AG10803 (cell line): Measurements from ENCODE around the gene UVRAG.

ENCODE experiments used
- DNase-seq: peaks from one replicate; pipeline ENCODE4 v3.0.0; 2010; ENCODE audit warnings: low read depth
- H3K4me3 ChIP-seq: 2 replicates; pipeline ENCODE4 v1.5.1; 2011; ENCODE audit warnings: mild to moderate bottlenecking, low read length, control low read depth
- TF ChIP-seq, protein P1 (sequence below): conservative IDR thresholded peaks from 2 replicates; pipeline ENCODE4 v1.5.1; 2011; ENCODE audit warnings: mild to moderate bottlenecking, low read length, control low read depth, inconsistent platforms

The UVRAG gene

DNA sequence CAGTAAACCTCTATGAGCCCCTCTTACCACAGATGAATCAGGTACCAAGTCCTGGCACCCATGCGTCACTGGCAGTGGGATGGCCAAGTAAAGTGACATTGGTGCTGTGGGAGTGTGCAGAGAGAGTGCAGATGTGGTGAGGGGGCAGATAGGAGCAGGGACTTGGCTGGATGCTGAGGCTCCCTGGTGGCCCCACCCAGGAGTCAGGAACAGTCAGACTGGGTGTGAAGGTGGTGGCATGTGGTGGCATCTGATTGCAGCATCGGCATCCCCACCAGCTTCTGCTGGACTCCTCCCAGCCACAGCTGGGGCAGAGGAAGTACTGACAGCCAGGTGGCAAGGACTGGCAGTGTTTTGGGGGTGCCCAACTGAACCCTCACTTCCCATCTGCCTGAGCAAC is 35.0 kb upstream of the UVRAG start:
- DNase-seq, result no peak
- no peak overlapping the region for H3K4me3 ChIP-seq
- TF ChIP-seq, protein P1, sequence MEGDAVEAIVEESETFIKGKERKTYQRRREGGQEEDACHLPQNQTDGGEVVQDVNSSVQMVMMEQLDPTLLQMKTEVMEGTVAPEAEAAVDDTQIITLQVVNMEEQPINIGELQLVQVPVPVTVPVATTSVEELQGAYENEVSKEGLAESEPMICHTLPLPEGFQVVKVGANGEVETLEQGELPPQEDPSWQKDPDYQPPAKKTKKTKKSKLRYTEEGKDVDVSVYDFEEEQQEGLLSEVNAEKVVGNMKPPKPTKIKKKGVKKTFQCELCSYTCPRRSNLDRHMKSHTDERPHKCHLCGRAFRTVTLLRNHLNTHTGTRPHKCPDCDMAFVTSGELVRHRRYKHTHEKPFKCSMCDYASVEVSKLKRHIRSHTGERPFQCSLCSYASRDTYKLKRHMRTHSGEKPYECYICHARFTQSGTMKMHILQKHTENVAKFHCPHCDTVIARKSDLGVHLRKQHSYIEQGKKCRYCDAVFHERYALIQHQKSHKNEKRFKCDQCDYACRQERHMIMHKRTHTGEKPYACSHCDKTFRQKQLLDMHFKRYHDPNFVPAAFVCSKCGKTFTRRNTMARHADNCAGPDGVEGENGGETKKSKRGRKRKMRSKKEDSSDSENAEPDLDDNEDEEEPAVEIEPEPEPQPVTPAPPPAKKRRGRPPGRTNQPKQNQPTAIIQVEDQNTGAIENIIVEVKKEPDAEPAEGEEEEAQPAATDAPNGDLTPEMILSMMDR, result no peak

DNA sequence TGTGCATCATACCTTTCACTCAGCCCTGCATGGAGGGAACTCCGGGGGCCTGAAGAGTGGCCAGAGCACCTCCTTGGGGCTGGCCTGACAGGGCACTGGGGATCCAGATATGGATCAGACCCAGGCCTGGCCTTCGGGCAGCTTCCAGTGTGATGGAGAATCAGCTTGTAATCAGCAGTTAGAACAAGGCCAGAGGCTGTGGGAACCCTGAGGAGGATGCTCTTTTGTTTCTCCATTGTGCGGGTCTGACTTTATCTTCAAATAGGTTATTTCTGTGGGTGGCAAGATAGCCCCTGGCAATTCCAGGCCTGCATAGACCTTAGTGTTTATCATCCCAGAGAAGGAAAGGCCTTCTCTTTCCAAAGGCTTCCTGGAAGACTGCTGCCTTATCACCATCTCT is 34.1 kb upstream of the UVRAG start:
- TF ChIP-seq, protein P1, result no peak
- DNase-seq, result no peak
- H3K4me3 ChIP-seq, result no peak overlapping the region

DNA sequence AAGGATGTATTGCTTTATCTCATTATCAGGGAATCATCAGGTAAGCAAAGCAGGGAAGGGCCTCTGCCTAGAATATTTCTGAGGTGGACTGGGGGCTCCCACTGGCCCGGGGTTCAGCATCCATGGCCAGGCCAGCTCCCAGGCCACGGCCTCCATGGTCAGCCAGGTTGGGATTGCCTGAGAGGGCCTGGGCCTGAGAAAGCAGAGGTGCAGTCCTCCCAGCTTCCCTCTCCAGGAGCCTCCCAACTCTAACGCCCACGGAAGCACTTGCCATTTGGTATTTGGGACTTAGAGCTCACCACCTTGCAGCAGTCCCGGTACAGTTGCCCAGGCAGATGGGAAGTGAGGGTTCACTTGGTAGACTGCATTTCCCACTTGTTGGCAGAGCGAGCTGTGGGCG is 33.7 kb upstream of the UVRAG start:
- no peak overlapping the region for H3K4me3 ChIP-seq
- TF ChIP-seq, protein P1, result no peak
- DNase-seq, result no peak

DNA sequence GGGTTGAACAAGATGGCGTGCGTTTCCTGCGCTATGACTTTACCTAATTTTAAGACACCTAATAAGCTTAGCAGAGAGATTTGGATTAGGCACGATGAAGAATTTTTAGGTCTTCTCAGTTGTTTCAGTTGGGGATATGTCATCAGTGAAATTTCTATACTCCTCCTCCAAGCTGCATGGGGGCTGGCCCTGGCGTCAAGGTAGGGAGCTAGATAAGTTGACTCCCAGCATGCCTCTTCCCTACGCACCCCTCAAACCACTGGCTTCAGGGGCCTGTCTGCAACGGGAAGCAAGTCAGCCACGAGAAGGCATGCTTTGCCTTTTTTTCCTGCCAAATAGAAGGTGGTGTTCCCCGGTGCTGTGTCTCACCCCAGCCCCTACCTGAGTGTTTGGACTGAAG is 33.2 kb upstream of the UVRAG start:
- TF ChIP-seq, protein P1, result no peak
- no peak overlapping the region for H3K4me3 ChIP-seq
- no peak for DNase-seq

GRCh38 chr11:75782540-75783263 is 32.3 kb upstream of the UVRAG start:
- no peak overlapping the region for H3K4me3 ChIP-seq
- DNase-seq, result no peak
- TF ChIP-seq, protein P1, result no peak

- no peak overlapping the region for H3K4me3 ChIP-seq
- DNase-seq, result no peak
- TF ChIP-seq, protein P1, result no peak
These were observed 31.5 kb upstream of the UVRAG start for GRCh38 chr11:75783416-75784084.

DNA sequence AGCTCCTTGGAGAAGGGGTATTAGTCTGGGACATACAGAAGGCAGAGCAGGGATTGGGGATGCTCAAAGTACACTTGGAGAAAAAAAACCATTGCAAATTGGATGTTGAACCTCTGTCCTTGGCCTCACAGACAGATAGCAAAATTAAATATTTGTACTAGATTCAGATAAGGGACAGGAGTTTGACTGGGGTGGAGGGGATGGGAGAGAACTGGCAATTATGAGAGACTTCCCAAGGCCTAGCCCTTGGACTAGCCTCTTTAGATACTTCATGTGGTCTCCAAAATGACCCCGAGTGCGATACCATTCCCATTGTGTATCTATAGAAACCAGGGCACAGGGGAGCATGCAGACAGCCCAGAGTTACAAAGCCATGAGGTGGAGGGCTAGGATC is 30.9 kb upstream of the UVRAG start:
- TF ChIP-seq, protein P1, result no peak
- no peak overlapping the region for H3K4me3 ChIP-seq
- no peak for DNase-seq
